Measurements from ENCODE around the gene UBXN10. TPM values are rescaled to one million over a fixed set of nuclear protein-coding genes. Genes with fewer than 3 reads are reported as not detected.

UBXN10 gene
- total RNA-seq, 6 experiments from 2014 or later = 0.35 to 2.5 (median 1.8) TPM

GRCh38 chr1:20150969-20151368 is 34.9 kb upstream of the UBXN10 start:
- H3K4me3 ChIP-seq = no peak overlapping the region
- intact Hi-C loops (cut with DNase I) = loop anchor here (5.0 kb wide), 2 partner anchors 49 to 234 kb away; no protein-coding TSS in a partner anchor
- H3K27me3 ChIP-seq = no peaks in the 10 kb centered on the region
- 62% methylated on average over 3 of the region's 6 CpGs for WGBS (ENCODE audit: insufficient coverage, low coverage, low lambda C conversion rate, missing lambda C conversion rate)
- DNase-seq = peak in 1 of 3 donors; percentile 7
- H3K9me3 ChIP-seq = no peaks in the 10 kb centered on the region
- TF ChIP-seq POLR2A (IDR thresholded peaks at IDR 0.05) = no peak
- no peak for TF ChIP-seq CTCF (IDR thresholded peaks at IDR 0.05)
- no peak for ATAC-seq
- no peak overlapping the region for H3K27ac ChIP-seq
- peaks cover 0 to 26% (median 13%) of the 10 kb centered on the region in 4 donors for H3K4me1 ChIP-seq
- H3K36me3 ChIP-seq = no peaks in the 10 kb centered on the region

GRCh38 chr1:20151906-20152598 is 33.8 kb upstream of the UBXN10 start:
- peak overlapping the region in 2 of 3 donors; percentile 76 to 79 for H3K27ac ChIP-seq

GRCh38 chr1:20152599-20152930 is 33.3 kb upstream of the UBXN10 start:
- Histone ChIP-seq H3K9me3 (no peaks in the 10 kb centered on the region), H3K36me3 (no peaks in the 10 kb centered on the region), H3K27ac (peak overlapping the region; percentile 54 to 79 (median 76)), H3K4me1 (peaks cover 0 to 26% (median 13%) of the 10 kb centered on the region in 4 donors), H3K27me3 (no peaks in the 10 kb centered on the region), H3K4me3 (no peak overlapping the region)
- no peak for ATAC-seq
- intact Hi-C loops (cut with DNase I) = loop anchor here (5.0 kb wide), 2 partner anchors 50 to 235 kb away; no protein-coding TSS in a partner anchor
- TF ChIP-seq POLR2A (IDR thresholded peaks at IDR 0.05) (no peak), CTCF (IDR thresholded peaks at IDR 0.05) (peak in 2 of 4 donors; percentile 10 to 27)
- no peak for DNase-seq
- WGBS (ENCODE audit: insufficient coverage, low coverage, low lambda C conversion rate, missing lambda C conversion rate) = 34% methylated on average over 6 of the region's 7 CpGs

More at GRCh38 chr1:20151906-20152598, 33.8 kb upstream of the UBXN10 start:
- peak overlapping the region in 2 of 3 donors; percentile 16 to 28 for H3K4me3 ChIP-seq
- intact Hi-C loops (cut with DNase I) = loop anchor here (5.0 kb wide), 2 partner anchors 50 to 235 kb away; no protein-coding TSS in a partner anchor
- TF ChIP-seq CTCF (IDR thresholded peaks at IDR 0.05) = peak; percentile 93 to 98 (median 96)
- no peak for TF ChIP-seq POLR2A (IDR thresholded peaks at IDR 0.05)
- DNase-seq (peak; percentile 80 to 87 (median 84)), ATAC-seq (peak; percentile 71 to 78 (median 74))
- no peaks in the 10 kb centered on the region for H3K27me3 ChIP-seq
- H3K9me3 ChIP-seq = no peaks in the 10 kb centered on the region
- peaks cover 0 to 26% (median 13%) of the 10 kb centered on the region in 4 donors for H3K4me1 ChIP-seq
- 9% methylated on average over 18 of the region's 29 CpGs for WGBS (ENCODE audit: insufficient coverage, low coverage, low lambda C conversion rate, missing lambda C conversion rate)
- no peaks in the 10 kb centered on the region for H3K36me3 ChIP-seq

- H3K4me1 ChIP-seq = peaks cover 0 to 26% (median 13%) of the 10 kb centered on the region in 4 donors
- intact Hi-C loops (cut with DNase I) = loop anchor here (5.0 kb wide), 2 partner anchors 51 to 236 kb away; no protein-coding TSS in a partner anchor
- peak; percentile 57 to 70 (median 66) for ATAC-seq
Observed at GRCh38 chr1:20153000-20153418, 32.9 kb upstream of the UBXN10 start.

More at GRCh38 chr1:20153000-20153418, 32.9 kb upstream of the UBXN10 start:
- peak overlapping the region; percentile 54 to 79 (median 76) for H3K27ac ChIP-seq
- no peak overlapping the region for H3K4me3 ChIP-seq
- H3K27me3 ChIP-seq = no peaks in the 10 kb centered on the region
- no peaks in the 10 kb centered on the region for H3K36me3 ChIP-seq
- 15% methylated on average over 6 of the region's 6 CpGs for WGBS (ENCODE audit: insufficient coverage, low coverage, low lambda C conversion rate, missing lambda C conversion rate)
- H3K9me3 ChIP-seq = no peaks in the 10 kb centered on the region
- DNase-seq = peak; percentile 68 to 76 (median 69)
- no peak for TF ChIP-seq POLR2A (IDR thresholded peaks at IDR 0.05)
- no peak for TF ChIP-seq CTCF (IDR thresholded peaks at IDR 0.05)
